GM19035 (cell line): ENCODE data around the gene HPGDS.
"Not testable (repeated sequence)": the region's sequence is repeated elsewhere in the genome, so short reads cannot be mapped to it uniquely, and the experiment has no call there.

ENCODE experiments used
- ATAC-seq: cut with Tn5 transposase; IDR thresholded peaks from one replicate; pipeline ENCODE4 v1.9.1; 2021; ENCODE audit not compliant: unreplicated experiment

The HPGDS gene

GRCh38 chr4:94332983-94333590 lies 9.5 kb downstream of the HPGDS start:
- no peak for ATAC-seq

GRCh38 chr4:94329933-94330332 lies 12.7 kb downstream of the HPGDS start:
- no peak for ATAC-seq

- ATAC-seq: no peak
Measured at GRCh38 chr4:94325835-94326234, 16.8 kb downstream of the HPGDS start.

GRCh38 chr4:94319927-94320326 lies 22.7 kb downstream of the HPGDS start:
- not testable (repeated sequence) for ATAC-seq

- no peak for ATAC-seq
Measured at GRCh38 chr4:94307231-94307871, 35.3 kb downstream of the HPGDS start.

- ATAC-seq: no peak
Measured at GRCh38 chr4:94306713-94307112, 35.9 kb downstream of the HPGDS start.

- no peak for ATAC-seq
Measured at GRCh38 chr4:94305466-94306225, 37.0 kb downstream of the HPGDS start.

- ATAC-seq: peak; percentile 64
Measured at GRCh38 chr4:94304365-94304971, 38.2 kb downstream of the HPGDS start.

GRCh38 chr4:94302191-94302590 lies 40.4 kb downstream of the HPGDS start:
- ATAC-seq: no peak

- ATAC-seq: no peak
Measured at GRCh38 chr4:94298725-94299252, 43.8 kb downstream of the HPGDS start.

- not testable (repeated sequence) for ATAC-seq
Measured at GRCh38 chr4:94295473-94295872, 47.2 kb downstream of the HPGDS start.

GRCh38 chr4:94293981-94294380 lies 48.7 kb downstream of the HPGDS start:
- not testable (repeated sequence) for ATAC-seq

GRCh38 chr4:94290245-94290644 lies 52.4 kb downstream of the HPGDS start:
- no peak for ATAC-seq

GRCh38 chr4:94285666-94286065 lies 57.0 kb downstream of the HPGDS start:
- no peak for ATAC-seq

- ATAC-seq: no peak
Measured at GRCh38 chr4:94284889-94285288, 57.7 kb downstream of the HPGDS start.

GRCh38 chr4:94278781-94279180 lies 63.9 kb downstream of the HPGDS start:
- no peak for ATAC-seq

- no peak for ATAC-seq
Measured at GRCh38 chr4:94277534-94277933, 65.1 kb downstream of the HPGDS start.

GRCh38 chr4:94276204-94276603 lies 66.4 kb downstream of the HPGDS start:
- ATAC-seq: no peak

- no peak for ATAC-seq
Measured at GRCh38 chr4:94274912-94275311, 67.7 kb downstream of the HPGDS start.

GRCh38 chr4:94271248-94271647 lies 71.4 kb downstream of the HPGDS start:
- ATAC-seq: no peak

GRCh38 chr4:94267037-94267436 lies 75.6 kb downstream of the HPGDS start:
- ATAC-seq: no peak
